Mammary epithelial cell (primary cell): ENCODE results near the gene RPS21.

ENCODE experiments used
- CTCF ChIP-seq, 2 donors: IDR thresholded peaks in 1 of 2; conservative IDR thresholded peaks in 1 of 2; 2 replicates each; pipeline ENCODE4 v1.5.1; 2011 to 2012; ENCODE audit warnings: inconsistent platforms in 2 of 2, low read length in 2 of 2, mild to moderate bottlenecking in 2 of 2, control low read depth in 1 of 2, low read depth in 1 of 2; ENCODE audit not compliant: insufficient read depth in 1 of 2; ENCODE audit errors: extremely low read depth in 1 of 2
- EZH2 ChIP-seq: IDR thresholded peaks from 2 replicates; pipeline ENCODE4 v1.6.1; 2012; ENCODE audit warnings: low read length, inconsistent platforms, borderline replicate concordance

- TF ChIP-seq CTCF (conservative IDR thresholded peaks at IDR 0.05 in 1 of 2, IDR thresholded peaks at IDR 0.05 in 1 of 2; ENCODE audit: extremely low read depth in 1 of 2, insufficient read depth in 1 of 2, low read depth in 1 of 2, low read length in 2 of 2) = no peak
- TF ChIP-seq EZH2 = no peak
Observed at GRCh38 chr20:62337558-62338293, 49.2 kb upstream of the RPS21 start.
